NCI-H2227 (cell line): ENCODE results near the gene ZNF519.
A peak's percentile ranks its signal among the peaks of the same experiment; 100 is the strongest.
"Not testable (repeated sequence)": the region's sequence is repeated elsewhere in the genome, so short reads cannot be mapped to it uniquely, and the experiment has no call there.

Experiments
- DNase-seq: peaks from one replicate; lab custom pipeline; 2025; ENCODE audit not compliant: unreplicated experiment; lab: John Stamatoyannopoulos, UW

Gene ZNF519

DNA sequence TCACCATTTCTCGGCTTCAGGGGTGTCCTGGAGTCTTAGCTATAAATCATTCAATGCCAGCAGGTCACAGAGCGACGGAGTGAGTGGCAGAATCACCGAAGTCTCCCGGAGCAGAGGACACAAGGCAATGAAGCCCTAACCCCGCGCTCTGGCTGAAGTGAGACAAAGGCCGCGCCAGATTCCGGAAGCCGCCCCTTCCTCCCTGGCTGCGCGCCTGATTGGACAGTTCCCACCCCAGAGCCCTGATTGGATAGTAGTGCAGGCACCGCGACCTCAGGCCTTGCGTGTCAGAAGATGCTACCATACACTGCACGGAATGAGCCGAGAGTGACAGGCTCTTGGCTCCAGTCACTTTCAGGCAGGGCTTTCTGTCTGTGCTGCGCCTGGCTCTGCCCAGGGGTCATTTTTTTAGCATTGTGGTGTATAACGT lies at the start of gene ZNF519:
ZNF519 (minus strand) TSS at position 165 of the 430 bp plus-strand sequence; CDS start at position 7, 158 bp downstream.
- DNase-seq, result peak; percentile 95

- no peak for DNase-seq
These were observed 47.1 kb upstream of the ZNF519 start for GRCh38 chr18:14179306-14179705.

- DNase-seq, result peak; percentile 60
These were observed 46.3 kb upstream of the ZNF519 start for GRCh38 chr18:14178321-14179196.

DNA sequence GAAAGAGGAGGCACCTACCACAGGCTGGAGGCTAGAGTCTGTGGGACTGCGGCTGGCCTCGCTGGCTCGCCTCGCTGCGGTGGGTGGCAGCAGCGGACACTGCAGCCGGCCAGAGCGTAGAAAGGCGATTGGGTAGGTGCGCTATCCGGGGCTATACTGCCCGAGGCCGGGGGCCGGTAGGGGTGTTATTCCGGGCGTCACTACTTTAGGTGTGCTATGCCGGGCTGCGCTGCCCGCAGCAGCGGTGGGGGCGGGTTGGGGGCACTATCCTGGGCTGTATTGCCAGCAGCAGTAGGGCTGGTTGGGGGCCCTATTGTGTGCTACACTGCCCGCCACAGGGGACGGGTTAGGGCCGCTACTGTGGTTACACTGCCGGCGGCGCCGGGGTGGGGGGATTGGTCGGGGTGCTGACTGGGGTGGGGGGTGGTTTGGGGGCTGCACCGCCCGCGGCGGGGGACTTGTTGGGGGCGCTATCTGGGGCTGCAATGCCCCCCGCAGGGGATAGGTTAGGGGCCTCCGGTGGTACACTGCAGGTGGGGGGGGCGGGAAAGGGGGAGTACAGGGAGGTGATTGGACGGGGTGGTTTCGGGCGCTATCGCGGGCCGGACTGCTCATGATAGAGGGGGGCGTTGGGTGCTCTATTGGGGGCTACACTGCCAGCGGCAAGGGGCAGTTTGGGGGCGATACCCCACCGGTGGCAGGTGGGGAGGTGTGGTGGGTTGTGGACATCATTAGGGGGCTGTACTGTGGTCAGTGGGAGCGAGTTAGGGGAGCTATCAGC lies 45.5 kb upstream of the ZNF519 start:
- DNase-seq, result not testable (repeated sequence)

DNA sequence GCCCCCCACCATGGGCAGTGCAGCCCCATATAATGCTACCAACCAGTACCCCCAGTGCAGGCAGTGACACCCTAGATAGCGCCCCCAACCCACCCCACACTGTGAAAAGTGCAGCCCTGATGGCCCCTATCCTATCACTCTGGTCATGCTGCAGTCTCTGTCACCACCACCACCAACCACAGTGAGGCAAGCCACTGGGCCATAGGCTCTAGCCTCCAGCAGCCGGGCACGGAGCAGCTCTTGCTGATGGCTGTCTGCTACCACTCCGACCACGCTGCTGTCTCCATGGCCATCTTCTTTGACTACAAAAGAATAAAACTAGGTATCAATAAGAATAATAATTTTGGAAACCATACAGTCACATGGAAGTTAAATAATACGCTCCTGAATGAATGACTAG lies 43.2 kb upstream of the ZNF519 start:
- DNase-seq, result not testable (repeated sequence)

GRCh38 chr18:14174706-14175085 lies 42.5 kb upstream of the ZNF519 start:
- no peak for DNase-seq

DNA sequence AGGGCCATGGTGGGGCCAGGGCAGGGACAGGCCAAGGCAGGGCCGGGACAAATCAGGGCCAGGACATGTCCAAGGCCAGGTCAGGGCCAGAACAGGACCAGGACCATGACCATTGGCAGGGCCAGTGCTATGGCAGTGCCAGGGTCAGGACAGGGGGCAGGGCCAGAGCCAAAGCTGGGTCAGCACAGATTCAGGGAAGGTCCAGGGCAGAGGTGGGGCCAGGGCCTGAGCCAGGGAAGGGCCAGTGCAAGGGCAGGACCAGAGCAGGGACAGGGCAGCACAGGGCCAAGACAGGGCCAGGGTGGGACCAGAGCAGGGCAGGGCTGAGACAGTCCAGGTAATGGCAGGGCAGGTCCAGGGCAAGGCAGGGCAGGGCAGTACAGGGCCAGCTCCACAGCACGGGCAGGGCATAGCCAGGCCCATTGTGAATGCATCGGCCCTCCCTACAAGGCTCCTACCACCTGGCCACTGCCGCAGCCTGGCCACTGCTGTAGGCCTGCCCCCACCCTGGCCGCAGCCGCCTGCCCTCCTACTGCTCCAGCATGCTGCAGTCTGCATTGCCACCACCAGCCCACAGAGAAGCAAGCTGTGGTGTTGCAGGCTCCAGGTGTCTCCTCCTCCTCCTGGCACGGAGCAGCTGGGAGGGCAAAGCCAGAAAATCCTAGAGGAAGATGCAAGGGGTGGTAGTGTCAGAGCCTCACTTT lies 41.9 kb upstream of the ZNF519 start:
- DNase-seq, result not testable (repeated sequence)

- DNase-seq, result not testable (repeated sequence)
These were observed 41.1 kb upstream of the ZNF519 start for GRCh38 chr18:14173116-14173951.

DNA sequence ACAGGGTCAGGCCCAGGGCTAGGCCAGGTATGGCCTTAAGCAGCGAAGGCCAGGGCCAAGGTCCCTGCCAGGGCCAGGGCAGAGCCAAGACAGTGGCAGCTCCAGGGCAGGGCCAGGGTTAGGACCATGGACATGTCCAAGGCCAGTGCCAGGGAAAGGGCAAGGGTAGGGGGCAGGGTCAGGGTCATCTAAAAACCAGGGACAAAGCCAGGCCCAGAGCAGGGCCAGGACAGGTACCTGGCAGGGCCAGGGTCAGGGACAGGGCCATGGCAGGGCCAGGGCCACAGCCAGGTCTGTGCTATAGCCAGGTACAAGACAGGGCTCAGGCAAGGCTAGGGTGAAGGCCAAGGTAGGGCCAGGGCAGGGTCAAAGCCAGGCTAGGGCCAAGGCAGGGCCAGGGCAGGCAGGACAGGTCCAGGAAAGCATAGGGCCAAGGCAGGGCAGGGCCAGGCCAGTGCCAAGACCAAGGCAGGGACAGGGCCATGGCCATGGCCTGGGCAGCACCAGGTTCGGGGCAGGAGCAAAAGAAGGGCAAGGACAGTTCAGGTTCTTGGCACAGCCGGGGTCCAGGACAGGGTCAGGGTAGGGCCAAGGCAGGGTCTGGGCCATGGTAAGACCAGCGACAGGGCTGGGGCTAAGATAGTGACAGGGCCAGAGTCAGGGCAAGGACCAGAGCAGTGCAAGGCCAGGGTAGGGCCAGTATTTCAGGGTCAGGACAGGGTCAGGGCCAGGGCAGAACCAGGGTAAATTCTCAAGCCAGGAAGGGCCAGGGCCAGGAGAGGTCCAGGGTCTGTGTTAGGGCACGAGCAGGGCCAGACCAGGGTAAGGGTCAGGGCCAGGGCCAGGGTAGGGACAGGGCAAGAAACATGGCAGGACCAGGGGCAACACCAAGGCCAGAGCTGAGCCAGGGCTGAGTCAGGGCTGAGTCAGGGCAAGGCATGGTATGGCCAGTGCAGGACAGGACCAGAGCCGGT lies 40.2 kb upstream of the ZNF519 start:
- DNase-seq, result not testable (repeated sequence)

- DNase-seq, result not testable (repeated sequence)
These were observed 39.3 kb upstream of the ZNF519 start for GRCh38 chr18:14171301-14172141.

DNA sequence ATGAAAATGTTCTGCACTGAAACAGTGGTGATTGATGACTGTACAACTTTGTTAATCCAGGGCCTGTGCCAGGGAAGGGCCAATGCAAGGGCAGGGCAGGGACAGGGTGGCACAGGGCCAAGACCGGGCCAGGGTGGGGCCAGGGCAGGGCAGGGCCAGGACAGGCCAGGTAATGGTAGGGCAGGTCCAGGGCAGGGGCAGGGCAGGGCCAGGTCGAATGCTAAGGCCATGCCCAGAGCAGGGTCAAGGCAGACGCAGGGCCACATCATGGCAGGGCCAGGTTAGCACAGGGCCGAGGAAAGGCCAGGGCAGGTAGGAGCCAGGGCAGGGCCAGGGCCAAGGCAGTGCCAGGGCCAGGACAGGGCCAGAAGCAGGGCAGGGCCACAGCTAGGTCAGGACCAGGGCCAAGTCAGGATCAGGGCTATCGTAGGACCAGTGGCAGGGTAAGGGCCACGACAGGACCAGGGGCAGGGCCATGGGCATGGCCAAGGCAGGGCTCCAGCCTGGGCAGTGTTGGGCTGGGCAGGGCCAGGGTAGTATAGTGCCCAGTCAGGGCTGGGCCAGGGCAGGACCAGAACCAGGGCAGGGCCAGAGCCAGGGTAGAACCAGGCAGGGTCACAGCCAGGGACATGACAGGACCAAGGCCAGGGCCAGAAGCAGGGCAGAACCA lies 38.3 kb upstream of the ZNF519 start:
- DNase-seq, result not testable (repeated sequence)

- DNase-seq, result not testable (repeated sequence)
These were observed 30.7 kb upstream of the ZNF519 start for GRCh38 chr18:14162915-14163314.

- DNase-seq, result not testable (repeated sequence)
These were observed 19.4 kb upstream of the ZNF519 start for GRCh38 chr18:14151564-14152113.

DNA sequence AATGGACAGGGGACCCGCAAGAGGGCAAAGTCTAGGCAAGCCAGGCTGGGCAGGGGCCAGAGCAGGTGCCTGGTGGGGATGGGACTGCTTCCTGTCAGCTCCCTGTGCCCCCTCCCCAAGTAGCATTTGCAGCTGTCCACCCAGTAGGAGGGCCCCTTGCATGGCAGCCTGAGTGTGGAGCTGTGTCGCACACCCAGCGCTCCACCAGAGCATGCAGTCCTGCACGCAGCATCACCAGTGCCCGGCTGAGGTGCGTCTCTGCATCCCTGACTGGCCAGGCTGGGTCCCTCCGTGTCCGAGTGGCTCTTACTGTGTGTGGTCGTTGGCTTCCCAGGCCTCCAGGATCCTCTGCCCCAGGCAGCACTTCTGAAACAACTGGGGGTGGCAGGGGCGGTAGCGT lies 18.5 kb upstream of the ZNF519 start:
- not testable (repeated sequence) for DNase-seq

DNA sequence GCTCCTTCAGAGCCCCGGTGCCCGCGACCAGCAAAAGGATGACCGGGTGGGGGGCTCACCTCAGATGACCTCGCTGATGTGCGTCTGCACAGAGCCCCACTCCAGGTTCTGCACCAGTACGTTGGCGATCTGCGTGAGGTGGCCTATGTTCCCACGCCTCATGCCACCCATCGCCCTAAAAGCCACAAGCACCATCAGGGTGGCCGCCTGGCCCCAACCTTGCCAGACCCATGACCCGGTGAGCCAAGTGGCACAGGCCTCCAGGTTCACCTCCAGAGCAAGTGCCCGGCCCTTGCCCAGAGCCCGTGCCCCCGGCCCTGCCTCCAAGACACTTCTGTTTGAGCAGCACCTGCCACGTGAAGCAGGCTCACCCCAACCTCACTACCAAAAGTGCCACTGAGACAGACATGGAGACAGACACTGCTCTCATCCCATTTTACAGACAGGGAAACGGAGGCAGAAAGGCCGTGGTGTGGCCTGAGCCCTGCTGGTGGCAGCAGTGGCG lies 17.7 kb upstream of the ZNF519 start:
- DNase-seq, result not testable (repeated sequence)

DNA sequence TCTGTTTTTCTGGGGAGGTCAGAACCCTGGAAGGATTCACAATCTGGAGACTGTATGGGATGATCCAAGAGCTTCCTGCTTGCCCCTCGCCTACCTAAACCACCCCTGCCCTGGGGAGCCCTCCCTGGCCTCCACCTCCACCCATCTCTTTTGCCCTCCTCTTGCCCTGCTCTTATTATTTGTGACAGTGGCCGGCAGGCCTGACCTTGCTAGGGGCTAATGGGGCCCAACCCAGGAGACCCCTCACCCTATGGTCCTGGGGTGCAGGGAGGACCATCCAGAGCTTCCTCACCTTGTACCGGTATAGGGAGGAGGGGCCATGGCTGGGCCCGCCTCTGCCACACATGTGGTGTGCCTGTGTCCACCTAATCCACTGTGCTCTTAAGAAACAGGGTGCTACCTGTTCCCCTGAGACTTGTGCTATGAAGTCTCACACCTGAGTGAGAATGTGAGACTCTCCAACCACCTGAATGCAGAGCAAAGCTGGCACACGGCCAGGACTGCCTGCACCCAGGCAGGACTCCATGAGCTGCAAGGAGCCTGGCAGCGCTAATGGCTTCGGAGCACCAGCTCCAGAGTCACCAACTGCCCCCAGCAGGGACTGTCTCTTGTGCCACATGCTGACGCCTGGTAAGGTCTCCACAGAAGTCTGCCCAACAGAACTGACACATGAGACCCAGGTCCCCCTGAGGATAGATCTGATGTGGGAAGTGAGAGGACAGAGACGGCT lies 17.1 kb upstream of the ZNF519 start:
- DNase-seq, result not testable (repeated sequence)
